Measurements from ENCODE around the gene EGFR.

Gene EGFR

GRCh38 chr7:55065511-55066229 lies 46.9 kb downstream of the EGFR start:
- TF ChIP-seq, protein P1, sequence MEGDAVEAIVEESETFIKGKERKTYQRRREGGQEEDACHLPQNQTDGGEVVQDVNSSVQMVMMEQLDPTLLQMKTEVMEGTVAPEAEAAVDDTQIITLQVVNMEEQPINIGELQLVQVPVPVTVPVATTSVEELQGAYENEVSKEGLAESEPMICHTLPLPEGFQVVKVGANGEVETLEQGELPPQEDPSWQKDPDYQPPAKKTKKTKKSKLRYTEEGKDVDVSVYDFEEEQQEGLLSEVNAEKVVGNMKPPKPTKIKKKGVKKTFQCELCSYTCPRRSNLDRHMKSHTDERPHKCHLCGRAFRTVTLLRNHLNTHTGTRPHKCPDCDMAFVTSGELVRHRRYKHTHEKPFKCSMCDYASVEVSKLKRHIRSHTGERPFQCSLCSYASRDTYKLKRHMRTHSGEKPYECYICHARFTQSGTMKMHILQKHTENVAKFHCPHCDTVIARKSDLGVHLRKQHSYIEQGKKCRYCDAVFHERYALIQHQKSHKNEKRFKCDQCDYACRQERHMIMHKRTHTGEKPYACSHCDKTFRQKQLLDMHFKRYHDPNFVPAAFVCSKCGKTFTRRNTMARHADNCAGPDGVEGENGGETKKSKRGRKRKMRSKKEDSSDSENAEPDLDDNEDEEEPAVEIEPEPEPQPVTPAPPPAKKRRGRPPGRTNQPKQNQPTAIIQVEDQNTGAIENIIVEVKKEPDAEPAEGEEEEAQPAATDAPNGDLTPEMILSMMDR (IDR thresholded peaks at IDR 0.05; ENCODE audit: borderline replicate concordance, control extremely low read depth, extremely low read depth, insufficient read depth, missing control alignments) = no peak
- no peak for DNase-seq (ENCODE audit: low spot score)
- in situ Hi-C loops (cut with MboI; ENCODE audit: low sequenced_read_pairs, unreplicated experiment) = no loop called here

- in situ Hi-C loops (cut with MboI; ENCODE audit: low sequenced_read_pairs, unreplicated experiment) = no loop called here
- TF ChIP-seq, protein P1 (IDR thresholded peaks at IDR 0.05; ENCODE audit: borderline replicate concordance, control extremely low read depth, extremely low read depth, insufficient read depth, missing control alignments) = no peak
- no peak for DNase-seq (ENCODE audit: low spot score)
These were observed 47.7 kb downstream of the EGFR start for GRCh38 chr7:55066524-55066923.

GRCh38 chr7:55066938-55067337 lies 48.1 kb downstream of the EGFR start:
- no peak for DNase-seq (ENCODE audit: low spot score)
- in situ Hi-C loops (cut with MboI; ENCODE audit: low sequenced_read_pairs, unreplicated experiment) = no loop called here
- TF ChIP-seq, protein P1 (IDR thresholded peaks at IDR 0.05; ENCODE audit: borderline replicate concordance, control extremely low read depth, extremely low read depth, insufficient read depth, missing control alignments) = no peak

DNA sequence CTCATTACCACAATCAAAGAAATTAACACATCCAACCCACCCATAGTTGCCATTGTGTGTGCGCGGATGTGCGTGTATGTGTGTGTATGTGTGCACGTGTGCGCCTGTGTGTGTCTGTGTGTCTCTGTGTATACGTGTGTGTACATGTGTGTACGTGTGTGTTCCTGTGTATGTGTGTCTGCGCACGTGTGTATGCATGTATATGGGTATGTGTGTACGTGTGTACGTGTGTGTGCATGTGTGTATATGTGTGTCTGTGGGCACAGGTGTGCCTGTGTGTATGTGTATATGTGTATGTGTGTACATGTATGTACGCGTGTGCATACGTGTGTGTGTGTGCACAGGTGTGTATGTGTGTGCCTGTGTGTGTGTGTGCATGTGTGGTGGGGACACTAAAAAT lies 48.9 kb downstream of the EGFR start:
- in situ Hi-C loops (cut with MboI; ENCODE audit: low sequenced_read_pairs, unreplicated experiment) = no loop called here

GRCh38 chr7:55069271-55069792 lies 50.5 kb downstream of the EGFR start:
- no peak for DNase-seq (ENCODE audit: low spot score)
- in situ Hi-C loops (cut with MboI; ENCODE audit: low sequenced_read_pairs, unreplicated experiment) = no loop called here
- TF ChIP-seq, protein P1 (IDR thresholded peaks at IDR 0.05; ENCODE audit: borderline replicate concordance, control extremely low read depth, extremely low read depth, insufficient read depth, missing control alignments) = no peak

More for the DNA sequence above, 48.9 kb downstream of the EGFR start:
- TF ChIP-seq, protein P1 (IDR thresholded peaks at IDR 0.05; ENCODE audit: borderline replicate concordance, control extremely low read depth, extremely low read depth, insufficient read depth, missing control alignments) = no peak
- DNase-seq (ENCODE audit: low spot score) = no peak

- TF ChIP-seq, protein P1 (IDR thresholded peaks at IDR 0.05; ENCODE audit: borderline replicate concordance, control extremely low read depth, extremely low read depth, insufficient read depth, missing control alignments) = no peak
- no peak for DNase-seq (ENCODE audit: low spot score)
- in situ Hi-C loops (cut with MboI; ENCODE audit: low sequenced_read_pairs, unreplicated experiment) = no loop called here
These were observed 51.5 kb downstream of the EGFR start for GRCh38 chr7:55070271-55070743.

Data from GM13976 (cell line).